ENCODE measurements around the gene TOM1. TPM values are rescaled to one million over a fixed set of nuclear protein-coding genes. Genes with fewer than 3 reads are reported as not detected.

Gene TOM1
- total RNA-seq, 1 experiment from 2014 or later: 28.2 TPM

DNA sequence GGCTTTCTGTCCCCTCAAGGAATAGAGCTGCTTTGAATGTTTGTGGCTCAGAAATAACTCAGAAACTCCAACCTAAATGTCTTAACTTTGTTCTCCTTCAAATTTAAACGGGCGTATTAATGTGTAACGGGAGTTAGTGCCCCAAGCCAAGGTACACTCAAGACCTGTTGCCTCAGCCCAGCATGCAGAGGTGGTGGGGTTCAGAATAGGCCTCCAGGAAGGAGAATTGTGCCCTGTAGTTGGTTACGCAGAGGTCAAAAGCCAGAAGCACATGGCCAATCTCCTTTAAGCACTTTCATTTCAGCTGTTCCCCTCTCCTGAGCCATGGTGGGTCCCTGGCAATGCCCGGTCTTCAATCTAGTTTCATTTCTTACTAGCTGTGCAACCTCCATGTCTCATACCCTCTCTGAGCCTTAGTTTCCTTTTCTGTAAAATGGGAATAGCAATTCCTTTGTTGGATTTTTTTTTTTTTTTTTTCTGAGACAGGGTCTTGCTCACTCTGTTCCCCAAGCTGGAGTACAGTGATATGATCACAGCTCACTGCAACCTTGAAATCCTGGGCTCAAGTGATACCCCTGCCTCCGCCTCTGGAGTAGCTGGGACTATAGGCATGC lies 85.4 kb downstream of the TOM1 start:
- Mint-ChIP-seq H3K9me3 (ENCODE audit: unreplicated experiment) (no peaks in the 10 kb centered on the region), H3K4me3 (ENCODE audit: unreplicated experiment) (no peak overlapping the region), H3K27me3 (ENCODE audit: insufficient read depth, unreplicated experiment) (no peaks in the 10 kb centered on the region), H3K4me1 (ENCODE audit: insufficient read depth, unreplicated experiment) (peaks cover 14% of the 10 kb centered on the region), H3K36me3 (ENCODE audit: insufficient read depth, unreplicated experiment) (no peaks in the 10 kb centered on the region), H3K27ac (ENCODE audit: low read depth, unreplicated experiment) (no peak overlapping the region)
- no peak for TF ChIP-seq CTCF (IDR thresholded peaks at IDR 0.05; ENCODE audit: unreplicated experiment)
- POLR2A ChIA-PET: no interaction called here
- no TSS peak for BruUV-seq (replicated peaks)
- no peak for DNase-seq (ENCODE audit: unreplicated experiment)
- intact Hi-C loops (cut with micrococcal nuclease): loop anchor here (1.0 kb wide), 1 partner anchor 10 kb away; no protein-coding TSS in a partner anchor
- CTCF ChIA-PET: interaction anchor here (0.6 to 1.4 kb wide), 3 partner anchors 9 to 468 kb away, joined by 3 to 5 read pairs (median 4); no protein-coding TSS in a partner anchor

DNA sequence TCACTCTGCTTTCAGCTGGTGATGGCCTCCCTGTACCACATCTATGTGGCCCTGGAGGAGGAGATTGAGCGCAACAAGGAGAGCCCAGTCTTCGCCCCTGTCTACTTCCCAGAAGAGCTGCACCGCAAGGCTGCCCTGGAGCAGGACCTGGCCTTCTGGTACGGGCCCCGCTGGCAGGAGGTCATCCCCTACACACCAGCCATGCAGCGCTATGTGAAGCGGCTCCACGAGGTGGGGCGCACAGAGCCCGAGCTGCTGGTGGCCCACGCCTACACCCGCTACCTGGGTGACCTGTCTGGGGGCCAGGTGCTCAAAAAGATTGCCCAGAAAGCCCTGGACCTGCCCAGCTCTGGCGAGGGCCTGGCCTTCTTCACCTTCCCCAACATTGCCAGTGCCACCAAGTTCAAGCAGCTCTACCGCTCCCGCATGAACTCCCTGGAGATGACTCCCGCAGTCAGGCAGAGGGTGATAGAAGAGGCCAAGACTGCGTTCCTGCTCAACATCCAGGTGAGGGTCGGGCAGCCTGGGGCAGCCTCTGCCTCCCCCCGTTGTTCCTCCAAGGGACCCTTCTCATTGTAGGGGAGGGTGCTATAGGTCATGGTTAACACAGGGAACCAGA lies 87.1 kb downstream of the TOM1 start:
- H3K9me3 Mint-ChIP-seq (ENCODE audit: unreplicated experiment): no peaks in the 10 kb centered on the region
- no peaks in the 10 kb centered on the region for H3K36me3 Mint-ChIP-seq (ENCODE audit: insufficient read depth, unreplicated experiment)
- ChIA-PET CTCF (interaction anchor here (1.1 to 1.4 kb wide), 2 partner anchors 36 to 44 kb away, joined by 3 to 5 read pairs; no protein-coding TSS in a partner anchor), POLR2A (no interaction called here)
- peaks cover 2% of the 10 kb centered on the region for H3K4me1 Mint-ChIP-seq (ENCODE audit: insufficient read depth, unreplicated experiment)
- DNase-seq (ENCODE audit: unreplicated experiment): no peak
- BruUV-seq (replicated peaks): no TSS peak
- TF ChIP-seq CTCF (IDR thresholded peaks at IDR 0.05; ENCODE audit: unreplicated experiment): no peak
- H3K27me3 Mint-ChIP-seq (ENCODE audit: insufficient read depth, unreplicated experiment): no peaks in the 10 kb centered on the region
- intact Hi-C loops (cut with micrococcal nuclease): no loop called here
- H3K4me3 Mint-ChIP-seq (ENCODE audit: unreplicated experiment): no peak overlapping the region
- H3K27ac Mint-ChIP-seq (ENCODE audit: low read depth, unreplicated experiment): no peak overlapping the region

DNA sequence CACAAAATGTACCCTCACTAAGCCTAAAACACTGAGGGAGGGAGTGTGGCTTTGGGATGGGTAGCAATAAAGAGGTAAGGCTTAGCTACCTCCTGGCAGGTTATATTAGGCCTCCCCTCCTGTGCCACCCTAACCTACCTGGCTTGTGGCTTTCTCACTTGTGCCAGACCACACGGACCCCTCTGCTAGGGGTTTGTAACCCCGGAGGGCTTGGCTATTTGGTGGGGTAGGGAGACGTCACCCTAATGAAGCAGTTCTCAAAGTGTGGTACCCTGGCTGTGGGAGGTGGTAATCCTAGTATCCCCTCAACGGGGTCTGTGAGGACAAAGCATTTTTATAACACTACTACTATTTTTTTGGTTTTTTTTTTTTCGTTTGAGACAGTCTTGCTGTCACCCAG lies 91.2 kb downstream of the TOM1 start:
- DNase-seq (ENCODE audit: unreplicated experiment): no peak
- ChIA-PET CTCF (interaction anchor here (0.6 kb wide), 1 partner anchor 236 kb away, joined by 3 read pairs; no protein-coding TSS in a partner anchor), POLR2A (no interaction called here)
- intact Hi-C loops (cut with micrococcal nuclease): no loop called here
- Mint-ChIP-seq H3K4me1 (ENCODE audit: insufficient read depth, unreplicated experiment) (no peaks in the 10 kb centered on the region), H3K4me3 (ENCODE audit: unreplicated experiment) (no peak overlapping the region), H3K9me3 (ENCODE audit: unreplicated experiment) (no peaks in the 10 kb centered on the region), H3K36me3 (ENCODE audit: insufficient read depth, unreplicated experiment) (no peaks in the 10 kb centered on the region), H3K27me3 (ENCODE audit: insufficient read depth, unreplicated experiment) (no peaks in the 10 kb centered on the region), H3K27ac (ENCODE audit: low read depth, unreplicated experiment) (no peak overlapping the region)
- BruUV-seq (replicated peaks): no TSS peak
- TF ChIP-seq CTCF (IDR thresholded peaks at IDR 0.05; ENCODE audit: unreplicated experiment): no peak

DNA sequence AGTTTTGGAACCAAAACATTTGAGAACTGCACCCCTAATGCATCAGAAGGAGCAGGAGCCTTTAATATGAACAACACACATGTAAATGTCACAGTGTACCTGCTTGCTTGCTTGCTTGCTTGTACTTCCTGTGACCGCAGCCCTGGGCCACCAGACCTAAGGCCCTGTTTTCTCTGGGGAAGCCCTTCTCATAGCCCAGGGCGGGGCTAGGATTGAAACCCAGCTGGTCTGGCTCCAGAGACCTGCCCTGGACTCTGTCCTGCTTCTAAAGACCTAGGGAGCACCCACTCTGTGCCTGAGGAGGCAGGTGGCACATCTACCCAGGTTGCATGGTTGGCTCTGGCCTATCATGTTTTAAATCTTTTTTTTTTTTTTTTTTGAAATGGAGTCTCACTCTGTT lies 92.7 kb downstream of the TOM1 start:
- Mint-ChIP-seq H3K27ac (ENCODE audit: low read depth, unreplicated experiment) (no peak overlapping the region), H3K36me3 (ENCODE audit: insufficient read depth, unreplicated experiment) (no peaks in the 10 kb centered on the region), H3K4me1 (ENCODE audit: insufficient read depth, unreplicated experiment) (no peaks in the 10 kb centered on the region), H3K27me3 (ENCODE audit: insufficient read depth, unreplicated experiment) (no peaks in the 10 kb centered on the region), H3K9me3 (ENCODE audit: unreplicated experiment) (no peaks in the 10 kb centered on the region), H3K4me3 (ENCODE audit: unreplicated experiment) (no peak overlapping the region)
- ChIA-PET CTCF (interaction anchor here (0.7 to 1.7 kb wide), 2 partner anchors 21 to 41 kb away, joined by 3 read pairs; no protein-coding TSS in a partner anchor), POLR2A (interaction anchor here (0.7 kb wide), 1 partner anchor 11 kb away, joined by 3 read pairs; no protein-coding TSS in a partner anchor)
- no peak for DNase-seq (ENCODE audit: unreplicated experiment)
- BruUV-seq (replicated peaks): no TSS peak
- intact Hi-C loops (cut with micrococcal nuclease): no loop called here
- no peak for TF ChIP-seq CTCF (IDR thresholded peaks at IDR 0.05; ENCODE audit: unreplicated experiment)

Data from MCF 10A (cell line).